ENCODE results near the gene GAL. TPM values are rescaled to one million over a fixed set of nuclear protein-coding genes. Genes with fewer than 3 reads are reported as not detected.

GAL gene
- polyA plus RNA-seq, 1 donor from 2014 or later, result not detected

GRCh38 chr11:68664906-68665305 is 19.4 kb upstream of the GAL start:
- Mint-ChIP-seq H3K36me3 (no peaks in the 10 kb centered on the region), H3K27ac (no peak overlapping the region), H3K4me1 (peaks cover 0 to 3% (median 0%) of the 10 kb centered on the region in 3 donors), H3K27me3 (peaks cover 6% of the 10 kb centered on the region), H3K9me3 (peaks cover 0 to 4% (median 0%) of the 10 kb centered on the region in 3 donors), H3K4me3 (no peak overlapping the region)

- peaks cover 0 to 3% (median 0%) of the 10 kb centered on the region in 3 donors for H3K4me1 Mint-ChIP-seq
- H3K4me3 Mint-ChIP-seq, result no peak overlapping the region
- peaks cover 0 to 4% (median 0%) of the 10 kb centered on the region in 3 donors for H3K9me3 Mint-ChIP-seq
- H3K27me3 Mint-ChIP-seq, result peaks cover 6% of the 10 kb centered on the region
- no peak overlapping the region for H3K27ac Mint-ChIP-seq
- H3K36me3 Mint-ChIP-seq, result no peaks in the 10 kb centered on the region
Measured at GRCh38 chr11:68665436-68665835, 18.9 kb upstream of the GAL start.

- Mint-ChIP-seq H3K4me1 (peaks cover 0 to 3% (median 0%) of the 10 kb centered on the region in 3 donors), H3K27me3 (peaks cover 6% of the 10 kb centered on the region), H3K9me3 (peaks cover 0 to 4% (median 0%) of the 10 kb centered on the region in 3 donors), H3K27ac (no peak overlapping the region), H3K36me3 (no peaks in the 10 kb centered on the region), H3K4me3 (no peak overlapping the region)
Measured at GRCh38 chr11:68666849-68667248, 17.5 kb upstream of the GAL start.

- Mint-ChIP-seq H3K4me3 (no peak overlapping the region), H3K36me3 (no peaks in the 10 kb centered on the region), H3K4me1 (peaks cover 0 to 3% (median 0%) of the 10 kb centered on the region in 3 donors), H3K27me3 (peaks cover 6% of the 10 kb centered on the region), H3K27ac (peak overlapping the region in 1 of 3 donors; percentile 46), H3K9me3 (no peaks in the 10 kb centered on the region)
Measured at GRCh38 chr11:68667511-68668500, 16.5 kb upstream of the GAL start.

- Mint-ChIP-seq H3K4me1 (peaks cover 0 to 3% (median 0%) of the 10 kb centered on the region in 3 donors), H3K9me3 (peaks cover 0 to 2% (median 0%) of the 10 kb centered on the region in 3 donors), H3K4me3 (no peak overlapping the region), H3K27me3 (peaks cover 2% of the 10 kb centered on the region), H3K27ac (peak overlapping the region in 1 of 3 donors; percentile 12), H3K36me3 (no peaks in the 10 kb centered on the region)
Measured at GRCh38 chr11:68669301-68670090, 14.8 kb upstream of the GAL start.

- H3K27me3 Mint-ChIP-seq, result peaks cover 4% of the 10 kb centered on the region
- peaks cover 0 to 3% (median 0%) of the 10 kb centered on the region in 3 donors for H3K4me1 Mint-ChIP-seq
- no peaks in the 10 kb centered on the region for H3K36me3 Mint-ChIP-seq
- no peak overlapping the region for H3K27ac Mint-ChIP-seq
- peaks cover 0 to 2% (median 0%) of the 10 kb centered on the region in 3 donors for H3K9me3 Mint-ChIP-seq
- no peak overlapping the region for H3K4me3 Mint-ChIP-seq
Measured at GRCh38 chr11:68670208-68670992, 13.9 kb upstream of the GAL start.

GRCh38 chr11:68673306-68673945 is 10.9 kb upstream of the GAL start:
- no peak overlapping the region for H3K27ac Mint-ChIP-seq
- H3K27me3 Mint-ChIP-seq, result peaks cover 4% of the 10 kb centered on the region
- no peak overlapping the region for H3K4me3 Mint-ChIP-seq
- peaks cover 0 to 2% (median 0%) of the 10 kb centered on the region in 3 donors for H3K9me3 Mint-ChIP-seq
- no peaks in the 10 kb centered on the region for H3K36me3 Mint-ChIP-seq
- no peaks in the 10 kb centered on the region for H3K4me1 Mint-ChIP-seq

GRCh38 chr11:68673991-68674390 is 10.4 kb upstream of the GAL start:
- no peak overlapping the region for H3K27ac Mint-ChIP-seq
- H3K4me1 Mint-ChIP-seq, result no peaks in the 10 kb centered on the region
- H3K9me3 Mint-ChIP-seq, result peaks cover 0 to 2% (median 0%) of the 10 kb centered on the region in 3 donors
- H3K4me3 Mint-ChIP-seq, result no peak overlapping the region
- H3K27me3 Mint-ChIP-seq, result peaks cover 4% of the 10 kb centered on the region
- H3K36me3 Mint-ChIP-seq, result no peaks in the 10 kb centered on the region

GRCh38 chr11:68674461-68674860 is 9.9 kb upstream of the GAL start:
- H3K4me3 Mint-ChIP-seq, result no peak overlapping the region

GRCh38 chr11:68677432-68677831 is 6.9 kb upstream of the GAL start:
- H3K36me3 Mint-ChIP-seq, result peaks cover 2% of the 10 kb centered on the region
- no peaks in the 10 kb centered on the region for H3K4me1 Mint-ChIP-seq

More at GRCh38 chr11:68674461-68674860, 9.9 kb upstream of the GAL start:
- H3K9me3 Mint-ChIP-seq, result peaks cover 0 to 2% (median 0%) of the 10 kb centered on the region in 3 donors
- no peak overlapping the region for H3K27ac Mint-ChIP-seq
- H3K4me1 Mint-ChIP-seq, result no peaks in the 10 kb centered on the region
- H3K36me3 Mint-ChIP-seq, result no peaks in the 10 kb centered on the region
- peaks cover 4% of the 10 kb centered on the region for H3K27me3 Mint-ChIP-seq

GRCh38 chr11:68678031-68678441 is 6.3 kb upstream of the GAL start:
- peaks cover 2% of the 10 kb centered on the region for H3K36me3 Mint-ChIP-seq
- H3K9me3 Mint-ChIP-seq, result peaks cover 0 to 2% (median 0%) of the 10 kb centered on the region in 3 donors
- peaks cover 13% of the 10 kb centered on the region for H3K27me3 Mint-ChIP-seq
- H3K4me1 Mint-ChIP-seq, result no peaks in the 10 kb centered on the region
- no peak overlapping the region for H3K4me3 Mint-ChIP-seq
- no peak overlapping the region for H3K27ac Mint-ChIP-seq

More at GRCh38 chr11:68677432-68677831, 6.9 kb upstream of the GAL start:
- peaks cover 8% of the 10 kb centered on the region for H3K27me3 Mint-ChIP-seq
- H3K27ac Mint-ChIP-seq, result no peak overlapping the region
- H3K4me3 Mint-ChIP-seq, result no peak overlapping the region
- H3K9me3 Mint-ChIP-seq, result peaks cover 0 to 2% (median 0%) of the 10 kb centered on the region in 3 donors

- Mint-ChIP-seq H3K4me1 (no peaks in the 10 kb centered on the region), H3K4me3 (no peak overlapping the region), H3K36me3 (peaks cover 2% of the 10 kb centered on the region), H3K9me3 (no peaks in the 10 kb centered on the region), H3K27ac (no peak overlapping the region), H3K27me3 (peaks cover 19% of the 10 kb centered on the region)
Measured at GRCh38 chr11:68680541-68681231, 3.7 kb upstream of the GAL start.

GRCh38 chr11:68682531-68682961 is 1.8 kb upstream of the GAL start:
- Mint-ChIP-seq H3K27ac (no peak overlapping the region), H3K27me3 (peaks cover 30% of the 10 kb centered on the region), H3K36me3 (peaks cover 2% of the 10 kb centered on the region), H3K4me3 (no peak overlapping the region), H3K9me3 (no peaks in the 10 kb centered on the region), H3K4me1 (peaks cover 0 to 2% (median 0%) of the 10 kb centered on the region in 3 donors)
